NCI-H226 (cell line): ENCODE data around the gene CEACAM4.
"Not testable (repeated sequence)": the region's sequence is repeated elsewhere in the genome, so short reads cannot be mapped to it uniquely, and the experiment has no call there.

Source experiments
- DNase-seq: peaks from one replicate; pipeline ENCODE4 v3.0.0-alpha.2; 2015

CEACAM4 gene

DNA sequence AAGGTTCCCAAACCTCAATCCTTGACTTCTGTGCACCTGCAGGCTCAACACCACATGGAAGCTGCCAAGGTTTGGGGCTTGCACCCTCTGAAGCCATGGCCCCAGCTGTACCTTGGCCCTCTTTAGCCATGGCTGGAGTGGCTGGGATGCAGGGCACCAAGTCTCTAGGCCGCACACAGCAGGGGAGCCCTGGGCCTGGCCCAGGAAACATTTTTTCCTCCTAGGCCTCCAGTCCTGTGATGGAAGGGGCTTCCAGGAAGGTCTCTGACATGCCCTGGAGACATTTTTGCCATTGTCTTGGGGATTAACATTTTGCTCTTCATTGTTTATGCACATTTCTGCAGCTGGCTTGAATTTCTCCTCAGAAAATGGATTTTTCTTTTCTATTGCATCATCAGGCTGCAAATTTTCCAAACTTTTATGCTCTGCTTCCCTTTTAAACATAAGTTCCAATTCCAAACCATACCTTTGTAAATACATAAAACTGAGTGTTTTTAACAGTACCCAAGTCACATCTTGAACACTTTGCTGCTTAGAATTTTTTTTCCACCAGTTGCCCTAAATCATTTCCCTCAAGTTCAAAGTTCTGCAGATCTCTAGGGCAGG is 44.2 kb downstream of the CEACAM4 start:
- not testable (repeated sequence) for DNase-seq

- not testable (repeated sequence) for DNase-seq
Observed at GRCh38 chr19:41581068-41581467, 45.8 kb downstream of the CEACAM4 start.

- DNase-seq = no peak
Observed at GRCh38 chr19:41578886-41579285, 48.0 kb downstream of the CEACAM4 start.

DNA sequence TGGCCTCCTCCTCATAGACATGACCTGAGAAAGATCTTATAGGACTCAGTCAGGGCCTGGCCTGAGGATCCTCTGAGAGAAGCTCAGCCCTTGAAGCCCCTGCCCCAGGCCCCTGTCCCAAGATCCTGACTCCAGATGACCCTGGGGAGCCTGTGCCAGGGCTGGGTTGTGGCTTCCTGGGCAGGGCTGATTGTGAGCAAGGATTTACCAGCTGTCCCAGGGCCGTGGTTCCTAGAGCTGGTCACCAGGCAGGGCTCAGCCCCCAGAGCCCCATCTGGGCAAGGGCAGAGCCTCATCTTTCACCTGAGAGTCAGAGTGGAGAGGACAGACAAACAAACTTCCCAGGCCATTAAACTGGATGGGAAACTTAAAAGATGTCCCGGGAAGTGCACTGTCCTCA is 49.0 kb downstream of the CEACAM4 start:
- no peak for DNase-seq

- no peak for DNase-seq
Observed at GRCh38 chr19:41577144-41577830, 49.6 kb downstream of the CEACAM4 start.

DNA sequence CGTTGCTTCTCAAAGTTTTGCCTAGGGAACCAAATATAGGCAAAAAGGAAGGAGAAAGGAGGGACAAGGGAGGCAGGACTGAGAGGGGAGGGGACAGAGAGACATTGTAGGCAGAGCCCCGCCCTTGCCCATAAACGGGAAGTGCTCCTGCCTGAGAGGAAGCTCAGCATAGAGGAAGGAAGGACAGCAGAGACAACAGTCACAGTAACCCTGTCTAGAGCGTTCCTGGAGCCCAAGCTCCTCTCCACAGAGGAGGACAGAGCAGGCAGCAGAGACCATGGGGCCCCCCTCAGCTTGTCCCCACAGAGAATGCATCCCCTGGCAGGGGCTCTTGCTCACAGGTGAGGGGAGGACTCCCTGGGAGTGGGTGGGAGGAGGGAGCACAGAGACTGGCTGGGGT is 50.9 kb downstream of the CEACAM4 start, which contains the start of gene CEACAM21:
Gene CEACAM21 (plus strand): TSS at position 169 of the 400 bp plus-strand sequence. CDS start 109 bp downstream, at position 278.
- DNase-seq = no peak

- DNase-seq = peak; percentile 32
Observed at GRCh38 chr19:41570639-41571112, 56.2 kb downstream of the CEACAM4 start.

- DNase-seq = no peak
Observed at GRCh38 chr19:41570179-41570578, 56.7 kb downstream of the CEACAM4 start.

- no peak for DNase-seq
Observed at GRCh38 chr19:41569481-41570150, 57.3 kb downstream of the CEACAM4 start.
